ENCODE measurements around the gene ZNF407. TPM values are rescaled to one million over a fixed set of nuclear protein-coding genes. Genes with fewer than 3 reads are reported as not detected.

ZNF407 gene
- total RNA-seq, 2 donors from 2014 or later, result 16.5 to 22.1 TPM

- Mint-ChIP-seq H3K9me3 (no peaks in the 10 kb centered on the region), H3K27ac (peak overlapping the region in 1 of 2 donors; percentile 36), H3K36me3 (peaks cover 6 to 10% of the 10 kb centered on the region in 2 donors)
- DNase-seq (ENCODE audit: low spot score in 2 of 2) (no peak), ATAC-seq (no peak)
These were observed 235.3 kb downstream of the ZNF407 start for GRCh38 chr18:74832999-74833398.

DNA sequence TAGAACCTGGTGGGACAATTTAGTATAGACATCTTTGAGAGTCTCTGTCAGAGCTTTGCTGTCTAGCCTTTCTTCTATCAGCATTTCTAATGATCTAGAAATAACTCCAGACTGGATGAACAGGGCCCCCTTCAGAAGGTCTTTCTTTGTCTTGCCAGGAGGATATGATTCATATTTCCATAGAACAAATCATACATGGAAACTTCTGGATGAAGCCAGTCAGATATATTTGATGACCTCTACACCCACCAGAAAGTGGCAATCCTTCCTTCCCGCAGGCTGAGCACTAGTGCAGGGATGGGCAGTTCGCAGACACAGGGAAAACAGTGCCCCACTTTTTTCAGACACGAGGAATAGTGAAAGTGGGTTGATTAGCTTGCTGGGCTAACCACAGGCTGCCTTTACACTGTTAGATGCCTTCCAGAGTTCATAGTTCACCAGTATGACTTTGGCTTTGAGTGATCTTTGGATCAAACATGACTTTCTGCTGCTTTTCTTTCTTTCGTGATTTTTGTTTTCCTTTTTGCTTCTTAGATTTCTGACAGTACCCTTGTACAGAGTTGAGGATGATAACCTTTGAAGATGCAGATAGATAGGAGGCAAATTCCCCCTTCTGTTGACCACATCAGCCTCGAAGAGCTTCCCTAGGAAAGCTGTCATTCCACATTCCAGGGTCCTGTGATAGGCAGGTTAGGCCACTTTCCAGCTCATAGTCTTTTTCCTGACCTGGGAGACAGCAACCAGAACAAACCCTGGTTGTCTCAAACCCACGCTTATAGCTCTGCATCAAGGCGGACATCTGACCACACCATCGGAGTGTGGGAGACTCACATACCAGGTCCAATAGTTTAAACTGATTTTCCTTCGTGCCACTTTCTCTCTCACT lies 237.0 kb downstream of the ZNF407 start:
- H3K36me3 Mint-ChIP-seq, result peaks cover 10 to 15% of the 10 kb centered on the region in 2 donors
- no peak for DNase-seq (ENCODE audit: low spot score in 2 of 2)
- no peak for ATAC-seq
- no peaks in the 10 kb centered on the region for H3K9me3 Mint-ChIP-seq
- no peak overlapping the region for H3K27ac Mint-ChIP-seq

DNA sequence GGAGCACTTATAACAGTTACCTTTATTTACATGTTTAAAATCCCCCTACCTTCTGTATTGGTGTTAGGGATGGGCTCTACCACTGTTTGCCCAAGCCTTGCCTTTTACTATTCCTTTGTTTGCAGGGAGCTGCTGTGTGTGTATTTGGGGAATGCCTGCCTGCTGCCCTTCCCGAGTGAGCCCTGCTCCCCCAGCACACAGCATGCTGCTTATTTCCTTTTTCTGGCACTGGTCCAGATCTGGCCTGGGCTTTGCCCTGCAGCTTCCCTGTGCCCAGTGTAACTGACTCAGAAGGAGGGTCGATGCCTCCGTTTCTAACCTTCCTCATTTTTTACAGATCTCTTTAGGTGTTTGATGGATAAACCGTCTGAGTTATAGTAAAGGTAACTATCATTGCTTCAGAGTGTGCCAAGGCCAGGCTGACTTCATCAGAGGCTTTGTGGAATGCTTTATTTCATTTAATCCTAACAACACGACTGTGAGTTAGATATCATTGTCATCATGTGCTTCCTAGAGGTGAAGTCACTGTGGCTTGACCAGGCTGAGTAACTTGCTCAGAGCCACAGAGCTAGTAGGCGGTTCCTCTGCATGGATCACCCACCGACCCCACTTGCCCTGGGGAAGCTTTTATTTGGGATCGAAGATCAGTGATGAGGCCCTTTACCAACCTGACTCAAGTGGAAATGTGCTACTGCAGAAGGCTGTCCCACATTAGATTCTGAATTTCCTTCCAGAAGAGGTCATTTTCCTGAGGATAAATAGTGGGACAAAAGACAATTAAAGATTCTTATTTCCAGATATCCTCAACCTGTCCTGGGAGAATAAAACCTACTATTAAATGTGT lies 238.8 kb downstream of the ZNF407 start:
- Mint-ChIP-seq H3K36me3 (peaks cover 17 to 18% of the 10 kb centered on the region in 2 donors), H3K9me3 (no peaks in the 10 kb centered on the region), H3K27ac (peak overlapping the region in 1 of 2 donors; percentile 21)
- DNase-seq (ENCODE audit: low spot score in 2 of 2) (no peak), ATAC-seq (no peak)

DNA sequence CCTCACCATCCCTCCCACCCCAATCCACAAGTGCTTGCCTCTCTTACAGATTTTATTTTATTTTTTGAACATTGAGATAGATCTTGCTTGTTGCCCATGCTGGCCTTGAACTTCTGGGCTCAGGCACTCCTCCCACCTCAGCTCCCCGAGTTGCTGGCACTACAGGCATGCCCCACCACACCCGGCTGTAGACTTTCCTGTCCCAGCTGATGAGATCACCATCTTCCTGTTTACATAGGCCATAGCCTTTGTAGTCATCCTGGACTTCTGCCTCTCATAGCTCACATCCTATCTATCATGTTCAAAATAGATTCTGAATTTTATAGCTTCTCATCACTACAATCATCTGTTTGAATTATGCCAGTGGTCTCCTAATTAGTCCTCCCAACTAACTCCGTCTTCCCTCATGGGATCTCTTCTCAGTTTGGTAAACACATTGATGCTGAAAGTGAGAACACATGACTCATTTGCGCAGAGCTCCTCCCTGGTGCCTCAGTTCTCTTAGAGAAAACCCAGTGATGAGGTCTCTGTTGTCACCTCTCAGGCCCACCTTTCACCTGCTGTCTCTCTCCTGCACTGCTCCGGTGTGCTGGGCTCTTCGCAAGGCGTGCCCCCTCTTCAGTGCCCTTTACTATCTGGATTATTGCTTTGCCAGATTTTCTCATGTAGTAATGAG lies 243.0 kb downstream of the ZNF407 start:
- ATAC-seq (peak in 1 of 2 donors; percentile 41), DNase-seq (ENCODE audit: low spot score in 2 of 2) (no peak)
- Mint-ChIP-seq H3K9me3 (no peaks in the 10 kb centered on the region), H3K36me3 (peaks cover 8 to 11% of the 10 kb centered on the region in 2 donors), H3K27ac (peak overlapping the region; percentile 29 to 89)

- Mint-ChIP-seq H3K36me3 (peaks cover 8 to 11% of the 10 kb centered on the region in 2 donors), H3K27ac (no peak overlapping the region), H3K9me3 (no peaks in the 10 kb centered on the region)
- DNase-seq (ENCODE audit: low spot score in 2 of 2) (no peak), ATAC-seq (no peak)
These were observed 243.6 kb downstream of the ZNF407 start for GRCh38 chr18:74841248-74841647.

DNA sequence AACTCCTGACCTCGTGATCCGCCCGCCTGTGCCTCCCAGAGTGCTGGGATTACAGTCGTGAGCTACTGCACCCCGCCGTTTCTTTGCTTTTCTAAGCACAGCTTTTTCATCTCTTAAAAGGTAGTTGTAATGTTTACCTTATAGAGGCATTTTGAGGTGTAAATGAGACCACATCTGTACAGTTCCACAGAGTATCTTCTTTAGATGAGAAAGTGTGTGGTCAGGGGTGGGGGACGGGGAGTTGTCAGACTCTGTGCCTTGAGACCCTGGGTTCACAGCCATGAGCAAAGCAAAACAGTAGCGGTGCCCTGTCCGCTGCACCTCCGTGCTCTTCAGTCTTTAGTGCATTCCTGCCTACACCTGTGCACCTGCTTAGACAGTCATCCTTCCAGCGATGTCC lies 251.6 kb downstream of the ZNF407 start:
- H3K36me3 Mint-ChIP-seq, result no peaks in the 10 kb centered on the region
- H3K27ac Mint-ChIP-seq, result no peak overlapping the region
- DNase-seq (ENCODE audit: low spot score in 2 of 2), result no peak
- no peak for ATAC-seq
- H3K9me3 Mint-ChIP-seq, result no peaks in the 10 kb centered on the region

- DNase-seq (ENCODE audit: low spot score in 2 of 2) (no peak), ATAC-seq (no peak)
- H3K27ac Mint-ChIP-seq, result no peak overlapping the region
- no peaks in the 10 kb centered on the region for H3K9me3 Mint-ChIP-seq
- H3K36me3 Mint-ChIP-seq, result no peaks in the 10 kb centered on the region
These were observed 258.8 kb downstream of the ZNF407 start for GRCh38 chr18:74856434-74856833.

DNA sequence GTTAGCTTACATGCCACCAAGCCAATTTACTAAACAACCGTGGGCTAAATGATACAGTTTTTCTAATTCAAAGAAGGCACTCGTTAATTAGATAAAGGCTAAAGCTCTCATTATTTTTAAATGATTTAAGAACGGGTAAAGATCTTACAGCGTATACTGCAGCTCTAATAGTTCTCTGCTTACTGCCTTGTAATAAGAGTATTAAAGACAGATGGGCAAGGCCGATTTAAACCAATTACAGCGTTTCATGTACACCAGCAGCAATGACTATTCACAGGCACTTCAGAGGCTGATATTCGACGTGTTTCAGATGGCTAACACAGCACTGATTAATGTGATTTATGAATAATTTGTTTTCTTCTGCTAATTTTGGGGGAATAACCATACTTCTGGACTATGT lies 259.3 kb downstream of the ZNF407 start:
- no peak for ATAC-seq
- DNase-seq (ENCODE audit: low spot score in 2 of 2), result no peak
- H3K27ac Mint-ChIP-seq, result no peak overlapping the region
- H3K36me3 Mint-ChIP-seq, result no peaks in the 10 kb centered on the region
- no peaks in the 10 kb centered on the region for H3K9me3 Mint-ChIP-seq

- DNase-seq (ENCODE audit: low spot score in 2 of 2) (no peak), ATAC-seq (no peak)
- Mint-ChIP-seq H3K9me3 (no peaks in the 10 kb centered on the region), H3K36me3 (no peaks in the 10 kb centered on the region), H3K27ac (no peak overlapping the region)
These were observed 260.2 kb downstream of the ZNF407 start for GRCh38 chr18:74857901-74858300.

DNA sequence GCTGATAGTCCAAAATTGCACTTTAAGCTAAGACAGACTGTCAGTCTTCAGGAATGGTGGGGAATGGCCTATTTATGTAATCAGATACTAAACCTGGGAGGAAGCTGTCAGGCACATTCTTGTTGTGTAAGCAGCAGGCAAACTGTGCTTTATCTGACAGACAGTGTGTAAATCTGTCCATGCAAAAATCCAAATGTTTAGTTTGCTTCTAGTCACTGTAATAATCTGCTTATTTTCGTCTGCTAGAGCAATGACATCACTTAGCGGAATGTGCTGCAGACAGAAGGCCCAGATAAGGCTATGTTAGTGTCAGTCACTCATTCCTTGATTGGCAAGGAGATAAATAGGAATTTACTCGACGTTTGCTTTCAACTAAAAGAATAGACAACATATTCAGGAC lies 263.5 kb downstream of the ZNF407 start:
- ATAC-seq, result no peak
- H3K36me3 Mint-ChIP-seq, result no peaks in the 10 kb centered on the region
- H3K9me3 Mint-ChIP-seq, result no peaks in the 10 kb centered on the region
- H3K27ac Mint-ChIP-seq, result no peak overlapping the region
- no peak for DNase-seq (ENCODE audit: low spot score in 2 of 2)

GRCh38 chr18:74862094-74862493 lies 264.4 kb downstream of the ZNF407 start:
- no peak overlapping the region for H3K27ac Mint-ChIP-seq
- H3K9me3 Mint-ChIP-seq, result no peaks in the 10 kb centered on the region
- ATAC-seq (no peak), DNase-seq (ENCODE audit: low spot score in 2 of 2) (no peak)
- H3K36me3 Mint-ChIP-seq, result no peaks in the 10 kb centered on the region

DNA sequence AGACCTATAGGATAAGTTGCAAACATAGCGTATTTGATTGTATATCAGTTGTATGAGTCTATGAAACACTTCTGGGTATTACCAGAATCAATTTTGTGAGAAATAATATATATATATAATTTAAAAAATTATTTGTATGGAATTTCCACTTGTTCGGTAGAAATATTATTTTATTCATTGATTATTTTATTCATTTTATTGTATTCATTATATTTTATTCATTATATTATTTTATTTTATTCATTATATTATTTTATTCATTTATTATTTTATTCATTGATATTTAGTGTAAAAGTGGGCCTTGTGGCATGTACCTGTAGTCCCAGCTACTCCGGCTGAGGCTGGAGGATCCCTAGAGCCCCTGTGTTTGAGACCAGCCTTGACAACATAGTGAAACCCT lies 268.9 kb downstream of the ZNF407 start:
- ATAC-seq, result no peak
- Mint-ChIP-seq H3K36me3 (no peaks in the 10 kb centered on the region), H3K27ac (no peak overlapping the region), H3K9me3 (no peaks in the 10 kb centered on the region)
- no peak for DNase-seq (ENCODE audit: low spot score in 2 of 2)

DNA sequence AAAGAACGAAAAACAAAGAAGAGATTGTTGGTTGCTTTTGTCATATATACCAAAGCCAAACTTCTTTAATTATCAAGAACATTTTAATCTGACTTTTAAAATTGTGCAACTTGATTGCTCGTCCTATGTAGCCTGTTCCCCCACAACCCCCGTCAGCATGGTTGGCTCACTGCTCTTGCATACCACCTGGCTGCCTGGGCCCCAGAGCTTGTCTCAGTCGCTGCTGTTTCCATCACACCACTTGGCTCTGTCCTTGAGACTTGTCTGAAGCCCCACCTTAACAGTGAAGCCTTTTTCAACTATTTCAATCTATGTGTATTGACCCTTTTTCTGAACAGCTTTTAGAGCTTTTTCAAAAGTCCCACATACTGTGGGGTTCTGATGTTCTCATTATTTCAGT lies 270.8 kb downstream of the ZNF407 start:
- H3K9me3 Mint-ChIP-seq, result no peaks in the 10 kb centered on the region
- ATAC-seq (no peak), DNase-seq (ENCODE audit: low spot score in 2 of 2) (no peak)
- no peak overlapping the region for H3K27ac Mint-ChIP-seq
- no peaks in the 10 kb centered on the region for H3K36me3 Mint-ChIP-seq

DNA sequence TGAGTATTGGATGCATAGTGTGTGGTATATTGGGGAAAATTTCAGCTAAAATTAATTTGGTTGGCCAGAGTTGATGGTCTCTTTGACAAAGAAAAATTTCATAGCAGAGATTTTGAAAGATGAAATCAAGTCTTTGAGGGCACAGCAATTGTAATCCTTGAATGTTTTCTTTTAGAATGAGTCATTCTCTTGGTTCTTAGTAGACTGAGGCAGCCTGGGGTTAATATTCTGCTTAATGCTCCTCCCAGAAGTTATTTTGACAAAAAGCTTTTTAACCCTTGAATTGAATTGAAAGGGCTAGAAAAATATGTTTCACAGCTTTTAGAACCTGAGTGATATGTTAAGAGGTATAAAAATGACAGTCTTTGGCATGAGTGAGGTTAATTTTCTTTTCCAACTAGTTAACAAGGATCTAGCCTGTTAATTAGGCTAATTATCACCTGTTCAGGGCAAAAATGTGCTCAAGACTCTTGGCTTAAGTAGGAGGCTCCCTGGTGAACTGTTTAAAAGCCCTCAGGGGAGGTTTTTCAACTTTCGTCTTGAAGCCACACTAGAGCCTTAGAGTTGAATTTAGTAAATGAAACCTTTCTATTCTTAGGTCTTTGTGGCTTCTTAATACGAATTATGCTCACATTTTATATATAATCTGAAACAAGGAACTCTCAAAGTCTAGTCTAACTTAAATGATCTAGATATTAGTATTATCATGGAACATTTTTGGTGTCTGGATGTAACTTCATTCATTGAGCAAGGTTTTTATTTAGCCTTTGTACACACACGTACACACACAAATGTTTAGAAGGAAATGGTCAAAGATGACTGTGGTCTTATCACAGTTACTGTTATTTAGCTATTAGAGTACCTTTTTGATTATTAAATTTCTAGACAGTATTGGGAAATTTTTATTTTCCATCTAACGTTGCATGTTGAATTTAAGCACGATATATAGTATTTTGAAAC lies 272.5 kb downstream of the ZNF407 start:
- H3K27ac Mint-ChIP-seq, result no peak overlapping the region
- H3K9me3 Mint-ChIP-seq, result no peaks in the 10 kb centered on the region
- no peak for ATAC-seq
- no peak for DNase-seq (ENCODE audit: low spot score in 2 of 2)
- H3K36me3 Mint-ChIP-seq, result no peaks in the 10 kb centered on the region

DNA sequence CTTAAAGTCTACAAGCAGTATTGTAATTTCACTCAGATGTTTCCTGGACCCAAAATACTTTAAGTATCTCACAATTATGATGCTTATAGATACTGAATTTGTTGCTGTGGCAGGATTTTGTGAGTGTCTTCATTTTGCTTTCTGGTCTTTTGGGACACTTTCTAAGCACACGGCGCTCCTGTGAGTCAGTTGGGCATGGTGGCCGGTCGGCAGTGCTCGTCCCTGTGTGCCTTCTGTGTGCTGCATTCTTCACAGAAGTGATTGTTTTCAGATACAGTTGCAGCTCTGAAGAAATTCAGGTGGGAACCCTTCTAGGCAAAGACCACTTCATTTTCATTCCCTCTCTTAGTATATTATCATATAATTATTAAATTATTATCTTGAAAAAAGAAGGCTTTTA lies 273.3 kb downstream of the ZNF407 start:
- ATAC-seq (no peak), DNase-seq (ENCODE audit: low spot score in 2 of 2) (no peak)
- no peaks in the 10 kb centered on the region for H3K36me3 Mint-ChIP-seq
- H3K27ac Mint-ChIP-seq, result no peak overlapping the region
- no peaks in the 10 kb centered on the region for H3K9me3 Mint-ChIP-seq

- no peaks in the 10 kb centered on the region for H3K9me3 Mint-ChIP-seq
- DNase-seq (ENCODE audit: low spot score in 2 of 2) (no peak), ATAC-seq (no peak)
- no peak overlapping the region for H3K27ac Mint-ChIP-seq
- H3K36me3 Mint-ChIP-seq, result no peaks in the 10 kb centered on the region
These were observed 276.0 kb downstream of the ZNF407 start for GRCh38 chr18:74873629-74874028.

Measured in activated naive CD4-positive, alpha-beta T cell treated with anti-CD3 and anti-CD28 coated beads, Interleukin-2, amount 50 U/mL, for 72 hours (primary cell).